Hepatocyte (in vitro differentiated cells): Measurements from ENCODE around the gene AKAP13. TPM values are rescaled to one million over a fixed set of nuclear protein-coding genes. Genes with fewer than 3 reads are reported as not detected.
A peak's percentile ranks its signal among the peaks of the same experiment; 100 is the strongest.
"Not testable (repeated sequence)": the region's sequence is repeated elsewhere in the genome, so short reads cannot be mapped to it uniquely, and the experiment has no call there.

Source experiments
- DNase-seq: peaks from one replicate; pipeline ENCODE4 v3.0.0-alpha.2; 2016; ENCODE audit warnings: low spot score
- H2AFZ ChIP-seq: fragments of 200-600 bp; sonication (generic); 2 replicates; pipeline ENCODE4 v1.6.0; 2016; ENCODE audit warnings: antibody characterized with exemption, mild to moderate bottlenecking
- H3K27ac ChIP-seq: fragments of 200-600 bp; sonication (generic); 2 replicates; pipeline ENCODE4 v1.5.1; 2016; ENCODE audit warnings: mild to moderate bottlenecking
- H3K27me3 ChIP-seq: fragments of 200-600 bp; sonication (generic); 2 replicates; pipeline ENCODE4 v1.6.1; 2016
- H3K36me3 ChIP-seq: fragments of 200-600 bp; sonication (generic); replicated peaks from 2 replicates; pipeline ENCODE4 v1.5.1; 2016; ENCODE audit warnings: low read depth; ENCODE audit not compliant: insufficient read depth
- H3K4me1 ChIP-seq: fragments of 200-600 bp; sonication (generic); 2 replicates; pipeline ENCODE4 v1.5.1; 2016; ENCODE audit warnings: mild to moderate bottlenecking, moderate library complexity; ENCODE audit not compliant: insufficient read depth
- H3K4me2 ChIP-seq: fragments of 200-600 bp; sonication (generic); 2 replicates; pipeline ENCODE4 v1.6.0; 2016
- H3K4me3 ChIP-seq: fragments of 200-600 bp; sonication (generic); 2 replicates; pipeline ENCODE4 v1.5.1; 2016; ENCODE audit warnings: mild to moderate bottlenecking
- H3K79me2 ChIP-seq: fragments of 200-600 bp; sonication (generic); 2 replicates; pipeline ENCODE4 v1.6.0; 2017; ENCODE audit warnings: mild to moderate bottlenecking
- H3K9me2 ChIP-seq: fragments of 200-600 bp; sonication (generic); replicated peaks from 2 replicates; pipeline ENCODE4 v1.6.0; 2017; ENCODE audit warnings: mild to moderate bottlenecking; ENCODE audit not compliant: insufficient read depth
- H3K9me3 ChIP-seq: fragments of 200-600 bp; sonication (generic); 2 replicates; pipeline ENCODE4 v1.5.1; 2016; ENCODE audit warnings: low read depth, mild to moderate bottlenecking
- H4K20me1 ChIP-seq: fragments of 200-600 bp; sonication (generic); 2 replicates; pipeline ENCODE4 v1.6.0; 2016; ENCODE audit warnings: mild to moderate bottlenecking; ENCODE audit not compliant: insufficient read depth, poor library complexity, severe bottlenecking
- EZH2 ChIP-seq: fragments of 200-600 bp; sonication (generic); IDR thresholded peaks from 2 replicates; pipeline ENCODE4 v1.6.1; 2016; ENCODE audit warnings: antibody characterized with exemption, mild to moderate bottlenecking, borderline replicate concordance
- EZH2phosphoT487 ChIP-seq: fragments of 200-600 bp; sonication (generic); IDR thresholded peaks from one replicate; pipeline ENCODE4 v1.6.1; 2018; ENCODE audit warnings: antibody characterized with exemption, mild to moderate bottlenecking, low read depth, moderate library complexity; ENCODE audit not compliant: unreplicated experiment, severe bottlenecking
- WGBS: methylation state at CpG from one replicate; pipeline ENCODE4 v1.1.6; 2016; ENCODE audit warnings: low lambda C conversion rate; ENCODE audit errors: missing lambda C conversion rate; 5-methylcytosine and 5-hydroxymethylcytosine counted together
- polyA plus RNA-seq: library from polyadenylated mRNA; unstranded; fragments of >200 nt; fragmentation: Nextera tagmentation; extraction: Ambion mirVana; gene quantifications from 2 replicates; pipeline ENCODE4 v1.2.1, GENCODE V29; 2016
- total RNA-seq: library from RNA; depleted of rRNA; stranded (reverse); fragments of >200 nt; gene quantifications from 2 replicates; pipeline ENCODE4 v1.2.3, GENCODE V29; 2014
- TF ChIP-seq, protein P1 (sequence below): fragments of 200-600 bp; sonication (generic); IDR thresholded peaks from 2 replicates; pipeline ENCODE4 v1.5.1; 2016; ENCODE audit warnings: antibody characterized with exemption, mild to moderate bottlenecking; ENCODE audit not compliant: poor library complexity

The AKAP13 gene
- total and polyA plus RNA-seq, 2 experiments from 2014 or later, result 55.6 to 80.9 TPM

DNA sequence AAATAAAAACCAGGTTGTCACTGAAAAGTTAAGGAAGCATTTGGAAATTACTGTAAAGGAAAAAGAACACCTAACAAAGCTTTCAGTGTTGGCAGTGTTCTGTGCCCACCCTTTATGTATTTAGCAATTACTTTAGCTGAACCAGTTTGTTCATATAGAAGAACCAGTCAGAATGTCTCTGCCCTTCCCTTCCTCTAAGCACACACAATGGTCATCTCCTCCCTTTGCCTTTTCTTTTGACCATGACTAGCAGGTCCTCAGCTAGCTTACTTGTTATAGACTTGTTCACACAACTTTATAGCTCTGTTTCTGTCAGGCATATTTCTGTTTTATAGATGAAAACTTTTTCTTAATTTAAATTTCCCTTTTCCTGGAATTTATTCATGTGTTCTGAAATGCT is 59.6 kb downstream of the AKAP13 start:
- peaks cover 41% of the 10 kb centered on the region for H3K79me2 ChIP-seq
- H3K4me2 ChIP-seq, result no peak overlapping the region
- H3K4me1 ChIP-seq, result peaks cover 22% of the 10 kb centered on the region
- H3K9me2 ChIP-seq, result no peaks in the 10 kb centered on the region
- H2AFZ ChIP-seq, result no peak overlapping the region
- DNase-seq, result no peak
- peaks cover 9% of the 10 kb centered on the region for H4K20me1 ChIP-seq
- TF ChIP-seq, protein P1, sequence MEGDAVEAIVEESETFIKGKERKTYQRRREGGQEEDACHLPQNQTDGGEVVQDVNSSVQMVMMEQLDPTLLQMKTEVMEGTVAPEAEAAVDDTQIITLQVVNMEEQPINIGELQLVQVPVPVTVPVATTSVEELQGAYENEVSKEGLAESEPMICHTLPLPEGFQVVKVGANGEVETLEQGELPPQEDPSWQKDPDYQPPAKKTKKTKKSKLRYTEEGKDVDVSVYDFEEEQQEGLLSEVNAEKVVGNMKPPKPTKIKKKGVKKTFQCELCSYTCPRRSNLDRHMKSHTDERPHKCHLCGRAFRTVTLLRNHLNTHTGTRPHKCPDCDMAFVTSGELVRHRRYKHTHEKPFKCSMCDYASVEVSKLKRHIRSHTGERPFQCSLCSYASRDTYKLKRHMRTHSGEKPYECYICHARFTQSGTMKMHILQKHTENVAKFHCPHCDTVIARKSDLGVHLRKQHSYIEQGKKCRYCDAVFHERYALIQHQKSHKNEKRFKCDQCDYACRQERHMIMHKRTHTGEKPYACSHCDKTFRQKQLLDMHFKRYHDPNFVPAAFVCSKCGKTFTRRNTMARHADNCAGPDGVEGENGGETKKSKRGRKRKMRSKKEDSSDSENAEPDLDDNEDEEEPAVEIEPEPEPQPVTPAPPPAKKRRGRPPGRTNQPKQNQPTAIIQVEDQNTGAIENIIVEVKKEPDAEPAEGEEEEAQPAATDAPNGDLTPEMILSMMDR, result no peak
- TF ChIP-seq EZH2, result no peak
- no peak for TF ChIP-seq EZH2phosphoT487
- H3K27ac ChIP-seq, result no peak overlapping the region
- H3K27me3 ChIP-seq, result no peaks in the 10 kb centered on the region
- no peaks in the 10 kb centered on the region for H3K36me3 ChIP-seq
- H3K9me3 ChIP-seq, result no peaks in the 10 kb centered on the region
- no peak overlapping the region for H3K4me3 ChIP-seq

DNA sequence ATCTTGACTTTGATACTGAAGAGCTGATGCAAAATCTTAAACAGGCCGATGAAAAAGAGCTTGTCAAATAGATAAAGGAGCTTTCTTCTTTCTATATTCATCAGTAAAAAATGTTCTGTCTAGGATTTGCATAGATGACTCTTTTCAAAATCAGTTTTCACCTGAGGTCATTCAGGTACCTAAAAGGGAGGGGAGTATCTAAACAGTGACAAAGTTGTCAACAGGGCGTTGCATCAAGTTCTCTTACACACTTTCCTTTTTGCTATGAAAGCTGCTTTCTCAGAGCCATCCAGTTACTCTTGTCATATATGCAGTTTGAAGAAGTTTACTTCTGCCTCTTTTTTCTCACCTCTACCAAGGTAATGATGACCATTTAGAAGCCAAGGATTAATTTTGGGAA is 60.0 kb downstream of the AKAP13 start:
- Histone ChIP-seq H3K4me2 (no peak overlapping the region), H3K4me1 (peaks cover 25% of the 10 kb centered on the region), H3K79me2 (peaks cover 45% of the 10 kb centered on the region), H2AFZ (no peak overlapping the region), H3K9me3 (no peaks in the 10 kb centered on the region), H3K27me3 (no peaks in the 10 kb centered on the region), H4K20me1 (peaks cover 11% of the 10 kb centered on the region), H3K4me3 (no peak overlapping the region), H3K36me3 (no peaks in the 10 kb centered on the region), H3K27ac (no peak overlapping the region), H3K9me2 (no peaks in the 10 kb centered on the region)
- TF ChIP-seq, protein P1, result no peak
- no peak for TF ChIP-seq EZH2phosphoT487
- DNase-seq, result no peak
- WGBS, result 83% methylated on average over 2 of the region's 2 CpGs

DNA sequence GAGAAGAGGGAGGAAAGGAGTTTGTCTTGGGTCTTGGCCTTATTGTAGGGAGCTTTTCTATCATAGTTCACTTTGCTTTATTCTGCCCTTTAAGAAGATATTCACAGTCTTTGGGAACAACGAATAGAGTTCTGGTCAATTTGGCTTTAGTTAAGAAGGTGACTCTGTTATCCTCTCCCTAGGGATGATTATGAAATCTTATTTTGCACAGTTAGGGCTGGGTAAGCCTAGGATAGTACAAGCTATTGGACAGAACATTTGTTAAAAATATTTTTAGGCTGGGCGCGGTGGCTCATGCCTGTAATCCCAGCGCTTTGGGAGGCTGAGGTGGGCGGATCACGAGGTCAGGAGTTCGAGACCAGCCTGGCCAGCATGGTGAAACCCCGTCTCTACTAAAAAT is 61.5 kb downstream of the AKAP13 start:
- Histone ChIP-seq H4K20me1 (peaks cover 11% of the 10 kb centered on the region), H3K79me2 (peaks cover 59% of the 10 kb centered on the region), H3K4me1 (peaks cover 25% of the 10 kb centered on the region)
- H3K9me3 ChIP-seq, H3K4me2 ChIP-seq, H3K36me3 ChIP-seq, H2AFZ ChIP-seq, H3K27me3 ChIP-seq, H3K4me3 ChIP-seq, H3K27ac ChIP-seq, H3K9me2 ChIP-seq, DNase-seq: not testable (repeated sequence)
- 98% methylated on average over 7 of the region's 8 CpGs for WGBS

DNA sequence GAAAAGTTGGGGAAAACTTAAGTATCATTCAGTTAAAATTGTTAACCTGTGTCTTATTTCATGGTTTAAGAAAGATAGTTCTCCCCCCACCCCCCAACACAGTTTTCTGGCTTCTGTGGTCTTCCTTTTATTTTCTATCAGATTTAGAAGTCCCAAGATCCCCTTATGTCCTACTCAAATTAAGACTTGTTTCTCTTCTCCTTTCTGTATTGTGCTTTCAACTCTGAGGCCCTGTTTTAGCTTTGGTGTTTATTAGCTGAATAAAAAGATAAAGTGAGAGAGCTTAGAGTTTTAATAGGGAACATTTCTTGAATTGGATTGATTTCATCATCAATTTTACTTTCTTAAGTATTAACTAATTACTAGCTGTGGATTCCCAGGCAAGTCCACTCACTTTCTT is 62.6 kb downstream of the AKAP13 start:
- Histone ChIP-seq H4K20me1 (peaks cover 11% of the 10 kb centered on the region), H3K4me2 (peak overlapping the region; percentile 49), H3K9me2 (no peaks in the 10 kb centered on the region), H3K27ac (peak overlapping the region; percentile 83), H3K4me1 (peaks cover 25% of the 10 kb centered on the region), H3K36me3 (no peaks in the 10 kb centered on the region), H3K4me3 (no peak overlapping the region), H3K79me2 (peaks cover 71% of the 10 kb centered on the region), H2AFZ (no peak overlapping the region), H3K9me3 (no peaks in the 10 kb centered on the region), H3K27me3 (no peaks in the 10 kb centered on the region)
- TF ChIP-seq EZH2phosphoT487 (no peak), EZH2 (no peak)
- TF ChIP-seq, protein P1, result no peak
- no peak for DNase-seq
